ENCODE measurements around the gene BARD1. TPM values are rescaled to one million over a fixed set of nuclear protein-coding genes. Genes with fewer than 3 reads are reported as not detected.
"Not testable (repeated sequence)": the region's sequence is repeated elsewhere in the genome, so short reads cannot be mapped to it uniquely, and the experiment has no call there.

Gene BARD1
- total RNA-seq, 1 experiment from 2014 or later = 39.6 TPM

GRCh38 chr2:214796911-214797310 is 12.6 kb downstream of the BARD1 start (continued):
- TF ChIP-seq TCF7 (CRISPR knock-in tag; IDR thresholded peaks at IDR 0.05; ENCODE audit: low read depth) = no peak
- TF ChIP-seq SMAD3 (CRISPR knock-in tag; IDR thresholded peaks at IDR 0.05; ENCODE audit: borderline replicate concordance) = no peak

- DNase-seq (ENCODE audit: low spot score); H3K27me3 Mint-ChIP-seq (ENCODE audit: low read depth); H3K27ac Mint-ChIP-seq; POLR2A ChIA-PET; H3K4me3 Mint-ChIP-seq; ATAC-seq; CTCF ChIA-PET: not testable (repeated sequence)
- peaks cover 18% of the 10 kb centered on the region for H3K9me3 Mint-ChIP-seq
- peaks cover 15% of the 10 kb centered on the region for H3K4me1 Mint-ChIP-seq
- H3K36me3 Mint-ChIP-seq = peaks cover 64% of the 10 kb centered on the region
Observed at GRCh38 chr2:214783181-214783580, 26.3 kb downstream of the BARD1 start.

GRCh38 chr2:214782671-214783070 is 26.8 kb downstream of the BARD1 start:
- H3K4me1 Mint-ChIP-seq = peaks cover 15% of the 10 kb centered on the region
- ChIA-PET CTCF (no interaction called here), POLR2A (no interaction called here)
- no peak overlapping the region for H3K4me3 Mint-ChIP-seq
- H3K9me3 Mint-ChIP-seq = peaks cover 18% of the 10 kb centered on the region
- no peak for DNase-seq (ENCODE audit: low spot score)
- no peak for TF ChIP-seq GTF2I (CRISPR knock-in tag; conservative IDR thresholded peaks at IDR 0.05)
- no peak for TF ChIP-seq ZBTB21 (CRISPR knock-in tag; IDR thresholded peaks at IDR 0.05; ENCODE audit: borderline replicate concordance)
- no peak for TF ChIP-seq ZNF423 (CRISPR knock-in tag; IDR thresholded peaks at IDR 0.05)
- TF ChIP-seq ZSCAN18 (CRISPR knock-in tag; IDR thresholded peaks at IDR 0.05) = no peak
- TF ChIP-seq USF1 (CRISPR knock-in tag; IDR thresholded peaks at IDR 0.05) = no peak
- no peak for TF ChIP-seq PREB (CRISPR knock-in tag; IDR thresholded peaks at IDR 0.05; ENCODE audit: borderline replicate concordance)
- TF ChIP-seq NR1H2 (CRISPR knock-in tag; IDR thresholded peaks at IDR 0.05) = no peak
- TF ChIP-seq, protein P1, sequence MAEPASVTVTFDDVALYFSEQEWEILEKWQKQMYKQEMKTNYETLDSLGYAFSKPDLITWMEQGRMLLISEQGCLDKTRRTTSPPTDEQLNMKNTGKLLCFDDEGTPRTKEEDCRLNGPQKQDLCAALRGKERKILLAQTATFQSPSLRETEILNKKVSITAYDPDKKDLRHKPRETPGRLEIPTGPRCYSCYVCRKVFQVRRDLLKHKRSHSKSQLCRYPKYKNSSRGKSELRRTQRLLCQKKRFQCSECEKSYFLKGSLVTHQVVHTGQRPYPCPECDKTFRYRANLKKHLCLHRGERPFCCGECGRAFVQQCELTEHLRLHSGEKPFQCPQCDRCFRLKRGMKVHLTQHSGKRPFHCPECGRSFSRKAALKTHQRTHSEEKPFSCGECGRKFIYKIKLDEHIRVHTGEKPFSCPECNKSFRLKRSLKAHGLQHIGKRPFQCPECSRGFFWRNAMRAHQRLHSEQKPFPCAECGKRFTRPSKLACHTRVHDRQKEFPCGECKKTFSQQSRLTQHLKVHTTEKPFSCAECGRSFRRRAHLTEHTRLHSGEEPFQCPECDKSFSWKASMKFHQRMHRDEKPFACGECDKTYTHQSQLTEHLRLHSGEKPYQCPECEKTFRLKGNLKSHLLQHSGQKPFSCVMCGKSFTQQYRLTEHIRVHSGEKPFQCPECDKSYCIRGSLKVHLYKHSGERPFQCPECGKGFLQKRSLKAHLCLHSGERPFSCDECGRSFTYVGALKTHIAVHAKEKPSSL (CRISPR knock-in tag; conservative IDR thresholded peaks at IDR 0.05) = no peak
- TF ChIP-seq CREB1 (CRISPR knock-in tag; IDR thresholded peaks at IDR 0.05) = no peak
- TF ChIP-seq ZNF671 (CRISPR knock-in tag; IDR thresholded peaks at IDR 0.05) = no peak
- TF ChIP-seq ZBTB43 (CRISPR knock-in tag; IDR thresholded peaks at IDR 0.05) = no peak
- TF ChIP-seq, protein P2, sequence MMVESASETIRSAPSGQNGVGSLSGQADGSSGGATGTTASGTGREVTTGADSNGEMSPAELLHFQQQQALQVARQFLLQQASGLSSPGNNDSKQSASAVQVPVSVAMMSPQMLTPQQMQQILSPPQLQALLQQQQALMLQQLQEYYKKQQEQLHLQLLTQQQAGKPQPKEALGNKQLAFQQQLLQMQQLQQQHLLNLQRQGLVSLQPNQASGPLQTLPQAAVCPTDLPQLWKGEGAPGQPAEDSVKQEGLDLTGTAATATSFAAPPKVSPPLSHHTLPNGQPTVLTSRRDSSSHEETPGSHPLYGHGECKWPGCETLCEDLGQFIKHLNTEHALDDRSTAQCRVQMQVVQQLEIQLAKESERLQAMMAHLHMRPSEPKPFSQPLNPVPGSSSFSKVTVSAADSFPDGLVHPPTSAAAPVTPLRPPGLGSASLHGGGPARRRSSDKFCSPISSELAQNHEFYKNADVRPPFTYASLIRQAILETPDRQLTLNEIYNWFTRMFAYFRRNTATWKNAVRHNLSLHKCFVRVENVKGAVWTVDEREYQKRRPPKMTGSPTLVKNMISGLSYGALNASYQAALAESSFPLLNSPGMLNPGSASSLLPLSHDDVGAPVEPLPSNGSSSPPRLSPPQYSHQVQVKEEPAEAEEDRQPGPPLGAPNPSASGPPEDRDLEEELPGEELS (CRISPR knock-in tag; IDR thresholded peaks at IDR 0.05) = no peak
- TF ChIP-seq ZNF396 (CRISPR knock-in tag; IDR thresholded peaks at IDR 0.05; ENCODE audit: borderline replicate concordance) = no peak
- no peak for TF ChIP-seq NFATC4 (CRISPR knock-in tag; IDR thresholded peaks at IDR 0.05)
- no peak for TF ChIP-seq GRHL2 (CRISPR knock-in tag; IDR thresholded peaks at IDR 0.05; ENCODE audit: insufficient replicate concordance, severe bottlenecking)
- no peaks in the 10 kb centered on the region for H3K27me3 Mint-ChIP-seq (ENCODE audit: low read depth)
- no peak overlapping the region for H3K27ac Mint-ChIP-seq
- no peak for ATAC-seq
- H3K36me3 Mint-ChIP-seq = peaks cover 66% of the 10 kb centered on the region

Data from WTC11 (cell line).